ENCODE results near the gene CLSTN2. TPM values are rescaled to one million over a fixed set of nuclear protein-coding genes. Genes with fewer than 3 reads are reported as not detected.

Gene CLSTN2
- total RNA-seq, 4 donors from 2014 or later = 3.7 to 9.5 (median 7.4) TPM

GRCh38 chr3:140427786-140428185, 492.8 kb downstream of the CLSTN2 start:
- peaks cover 0 to 8% (median 3%) of the 10 kb centered on the region in 4 donors for H3K4me1 ChIP-seq
- TF ChIP-seq EP300 (IDR thresholded peaks at IDR 0.05) = no peak
- TF ChIP-seq POLR2A (IDR thresholded peaks at IDR 0.05; ENCODE audit: low read depth) = no peak
- TF ChIP-seq POLR2AphosphoS5 (IDR thresholded peaks at IDR 0.05) = no peak
- TF ChIP-seq, protein P1, sequence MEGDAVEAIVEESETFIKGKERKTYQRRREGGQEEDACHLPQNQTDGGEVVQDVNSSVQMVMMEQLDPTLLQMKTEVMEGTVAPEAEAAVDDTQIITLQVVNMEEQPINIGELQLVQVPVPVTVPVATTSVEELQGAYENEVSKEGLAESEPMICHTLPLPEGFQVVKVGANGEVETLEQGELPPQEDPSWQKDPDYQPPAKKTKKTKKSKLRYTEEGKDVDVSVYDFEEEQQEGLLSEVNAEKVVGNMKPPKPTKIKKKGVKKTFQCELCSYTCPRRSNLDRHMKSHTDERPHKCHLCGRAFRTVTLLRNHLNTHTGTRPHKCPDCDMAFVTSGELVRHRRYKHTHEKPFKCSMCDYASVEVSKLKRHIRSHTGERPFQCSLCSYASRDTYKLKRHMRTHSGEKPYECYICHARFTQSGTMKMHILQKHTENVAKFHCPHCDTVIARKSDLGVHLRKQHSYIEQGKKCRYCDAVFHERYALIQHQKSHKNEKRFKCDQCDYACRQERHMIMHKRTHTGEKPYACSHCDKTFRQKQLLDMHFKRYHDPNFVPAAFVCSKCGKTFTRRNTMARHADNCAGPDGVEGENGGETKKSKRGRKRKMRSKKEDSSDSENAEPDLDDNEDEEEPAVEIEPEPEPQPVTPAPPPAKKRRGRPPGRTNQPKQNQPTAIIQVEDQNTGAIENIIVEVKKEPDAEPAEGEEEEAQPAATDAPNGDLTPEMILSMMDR (IDR thresholded peaks at IDR 0.05) = no peak
- no peaks in the 10 kb centered on the region for H3K36me3 ChIP-seq
- no peaks in the 10 kb centered on the region for H3K9me3 ChIP-seq
- peak; percentile 75 for DNase-seq (ENCODE audit: extremely low spot score)
- no peak overlapping the region for H3K4me3 ChIP-seq
- WGBS = 100% methylated on average over 1 of the region's 1 CpG
- intact Hi-C loops (cut with DNase I) = no loop called here
- H3K27me3 ChIP-seq = no peaks in the 10 kb centered on the region
- H3K27ac ChIP-seq (replicated peaks in 1 of 4) = no peak overlapping the region

GRCh38 chr3:140428380-140428779, 493.4 kb downstream of the CLSTN2 start:
- H3K36me3 ChIP-seq = no peaks in the 10 kb centered on the region
- H3K27ac ChIP-seq (replicated peaks in 1 of 4) = no peak overlapping the region
- H3K4me1 ChIP-seq = peaks cover 0 to 6% (median under 1%) of the 10 kb centered on the region in 4 donors
- peak; percentile 60 for DNase-seq (ENCODE audit: extremely low spot score)
- TF ChIP-seq POLR2A (IDR thresholded peaks at IDR 0.05; ENCODE audit: low read depth) = no peak
- TF ChIP-seq POLR2AphosphoS5 (IDR thresholded peaks at IDR 0.05) = no peak
- TF ChIP-seq EP300 (IDR thresholded peaks at IDR 0.05) = no peak
- TF ChIP-seq, protein P1 (IDR thresholded peaks at IDR 0.05) = no peak
- no peak overlapping the region for H3K4me3 ChIP-seq
- H3K9me3 ChIP-seq = no peaks in the 10 kb centered on the region
- intact Hi-C loops (cut with DNase I) = no loop called here
- H3K27me3 ChIP-seq = no peaks in the 10 kb centered on the region
- 60% methylated on average over 3 of the region's 3 CpGs for WGBS

- 83% methylated on average over 1 of the region's 1 CpG for WGBS
- intact Hi-C loops (cut with DNase I) = no loop called here
Measured at GRCh38 chr3:140429791-140430190, 494.8 kb downstream of the CLSTN2 start.

DNA sequence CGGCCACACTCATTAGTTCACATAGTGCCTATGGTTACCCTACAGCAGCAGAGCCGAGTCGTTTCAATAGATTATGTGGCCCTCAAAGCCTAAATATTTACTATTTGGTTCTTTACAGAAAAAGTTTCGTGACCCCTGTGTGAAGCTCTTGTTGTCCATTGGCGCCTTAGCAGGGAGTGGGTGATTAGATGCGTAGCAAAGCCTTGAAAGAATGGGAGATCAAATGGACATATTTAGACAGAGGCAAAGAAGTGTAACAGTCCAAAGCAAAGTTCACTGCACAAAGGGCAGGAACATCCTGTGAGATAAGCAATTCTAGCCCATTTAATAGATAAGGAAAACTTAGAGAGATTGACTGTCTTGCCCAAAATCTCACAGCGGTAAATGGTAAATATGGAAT, 495.5 kb downstream of the CLSTN2 start:
- Histone ChIP-seq H3K27ac (replicated peaks in 1 of 4) (no peak overlapping the region), H3K9me3 (no peaks in the 10 kb centered on the region), H3K4me1 (peaks cover 0 to 4% (median 0%) of the 10 kb centered on the region in 4 donors), H3K36me3 (no peaks in the 10 kb centered on the region), H3K27me3 (no peaks in the 10 kb centered on the region), H3K4me3 (no peak overlapping the region)
- intact Hi-C loops (cut with DNase I) = no loop called here
- TF ChIP-seq, protein P1 (IDR thresholded peaks at IDR 0.05) = no peak
- TF ChIP-seq EP300 (IDR thresholded peaks at IDR 0.05) (no peak), POLR2AphosphoS5 (IDR thresholded peaks at IDR 0.05) (no peak), POLR2A (IDR thresholded peaks at IDR 0.05; ENCODE audit: low read depth) (no peak)
- WGBS = 90% methylated on average over 7 of the region's 7 CpGs
- peak; percentile 74 for DNase-seq (ENCODE audit: extremely low spot score)

More at GRCh38 chr3:140429791-140430190, 494.8 kb downstream of the CLSTN2 start:
- Histone ChIP-seq H3K36me3 (no peaks in the 10 kb centered on the region), H3K27ac (replicated peaks in 1 of 4) (no peak overlapping the region), H3K9me3 (no peaks in the 10 kb centered on the region), H3K27me3 (no peaks in the 10 kb centered on the region), H3K4me1 (peaks cover 0 to 4% (median 0%) of the 10 kb centered on the region in 4 donors), H3K4me3 (no peak overlapping the region)
- TF ChIP-seq EP300 (IDR thresholded peaks at IDR 0.05) (no peak), POLR2A (IDR thresholded peaks at IDR 0.05; ENCODE audit: low read depth) (no peak), POLR2AphosphoS5 (IDR thresholded peaks at IDR 0.05) (no peak)
- TF ChIP-seq, protein P1 (IDR thresholded peaks at IDR 0.05) = no peak
- peak; percentile 90 for DNase-seq (ENCODE audit: extremely low spot score)

DNA sequence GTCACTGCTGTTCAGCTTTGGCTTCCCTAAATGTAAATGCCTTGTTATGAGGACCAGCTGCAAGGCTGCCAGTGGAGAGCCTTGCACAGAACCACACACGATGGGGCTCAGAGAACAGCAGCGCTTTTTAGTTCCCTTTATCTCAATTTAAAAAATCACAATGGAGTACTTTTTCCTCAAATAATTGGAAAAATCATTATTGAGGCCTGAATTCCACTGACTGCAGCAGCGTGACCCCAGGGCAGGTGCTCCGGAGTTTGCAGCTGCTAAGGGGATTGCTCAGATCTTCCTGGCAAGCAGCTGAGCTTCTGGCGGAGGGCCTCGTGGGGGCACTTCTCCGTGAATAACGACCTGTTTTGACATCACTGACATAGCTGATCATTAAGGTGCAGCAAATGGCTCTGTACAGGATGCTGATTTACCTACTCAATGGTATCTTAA, 497.3 kb downstream of the CLSTN2 start:
- 49% methylated on average over 7 of the region's 8 CpGs for WGBS
- Histone ChIP-seq H3K36me3 (no peaks in the 10 kb centered on the region), H3K9me3 (no peaks in the 10 kb centered on the region), H3K27ac (replicated peaks in 1 of 4) (no peak overlapping the region), H3K27me3 (no peaks in the 10 kb centered on the region), H3K4me3 (no peak overlapping the region), H3K4me1 (peaks cover 0 to 4% (median 0%) of the 10 kb centered on the region in 4 donors)
- TF ChIP-seq EP300 (IDR thresholded peaks at IDR 0.05) = no peak
- TF ChIP-seq, protein P1 (IDR thresholded peaks at IDR 0.05) = no peak
- no peak for TF ChIP-seq POLR2A (IDR thresholded peaks at IDR 0.05; ENCODE audit: low read depth)
- no peak for TF ChIP-seq POLR2AphosphoS5 (IDR thresholded peaks at IDR 0.05)
- DNase-seq (ENCODE audit: extremely low spot score) = no peak
- intact Hi-C loops (cut with DNase I) = no loop called here

Data from esophagus muscularis mucosa (tissue), 4 donors.